Germinal center (tissue), 1 donor: ENCODE results near the gene TNNI3.
"Not testable (repeated sequence)": the region's sequence is repeated elsewhere in the genome, so short reads cannot be mapped to it uniquely, and the experiment has no call there.

Source experiments
- DNase-seq: peaks from one replicate; pipeline ENCODE4 v3.0.0; 2012; ENCODE audit warnings: mixed read lengths, low spot score

Gene TNNI3

GRCh38 chr19:55157064-55157908 lies at the start of gene TNNI3:
TSS of gene TNNI3 (minus strand) at chr19:55157732. CDS start at chr19:55157589, 143 bp downstream.
- DNase-seq = no peak

GRCh38 chr19:55206664-55207500 lies 49.4 kb upstream of the TNNI3 start:
- DNase-seq = no peak

DNA sequence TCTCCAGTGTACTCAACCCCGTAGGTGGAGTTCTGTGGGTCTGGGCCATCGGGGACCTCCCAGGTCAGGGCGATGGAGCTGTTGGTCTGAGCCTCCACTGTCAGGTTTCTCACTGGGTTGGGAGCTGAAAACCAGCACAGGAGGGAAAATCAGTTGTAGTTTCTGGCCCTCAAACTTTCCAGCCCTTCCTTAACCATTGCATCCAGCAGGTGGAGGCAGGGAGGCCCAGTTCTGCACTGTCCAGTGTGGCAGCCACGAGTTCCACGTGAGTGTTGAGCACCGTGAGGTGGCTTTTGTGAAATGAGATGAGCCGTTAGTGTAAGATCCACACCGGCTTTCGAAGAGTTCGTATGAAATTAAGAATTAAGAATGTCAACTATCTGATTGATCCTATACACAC lies 44.7 kb upstream of the TNNI3 start:
- not testable (repeated sequence) for DNase-seq

GRCh38 chr19:55199620-55200204 lies 42.2 kb upstream of the TNNI3 start:
- no peak for DNase-seq

GRCh38 chr19:55198651-55199050 lies 41.1 kb upstream of the TNNI3 start:
- no peak for DNase-seq

DNA sequence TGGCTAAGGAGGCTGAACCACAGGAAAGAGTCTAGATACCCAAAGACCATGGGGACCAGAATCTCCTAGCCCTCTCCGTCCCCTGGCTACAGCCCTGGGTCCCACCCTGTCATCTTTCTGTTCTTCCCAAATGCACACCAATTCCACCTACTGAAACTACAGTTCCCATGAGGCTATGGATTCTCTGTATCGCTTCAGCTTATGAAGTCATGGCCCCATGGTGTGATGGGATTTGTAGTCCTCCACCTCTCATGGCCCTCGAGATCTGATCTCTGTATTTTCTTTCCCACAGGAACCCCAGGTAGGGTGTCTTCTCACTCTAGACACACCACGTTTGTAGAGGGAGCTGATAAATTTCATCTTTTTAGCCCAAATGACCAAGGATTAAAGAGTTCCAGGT lies 40.0 kb upstream of the TNNI3 start:
- no peak for DNase-seq

- DNase-seq = no peak
Observed at GRCh38 chr19:55196803-55197202, 39.3 kb upstream of the TNNI3 start.

- no peak for DNase-seq
Observed at GRCh38 chr19:55193481-55193880, 35.9 kb upstream of the TNNI3 start.

DNA sequence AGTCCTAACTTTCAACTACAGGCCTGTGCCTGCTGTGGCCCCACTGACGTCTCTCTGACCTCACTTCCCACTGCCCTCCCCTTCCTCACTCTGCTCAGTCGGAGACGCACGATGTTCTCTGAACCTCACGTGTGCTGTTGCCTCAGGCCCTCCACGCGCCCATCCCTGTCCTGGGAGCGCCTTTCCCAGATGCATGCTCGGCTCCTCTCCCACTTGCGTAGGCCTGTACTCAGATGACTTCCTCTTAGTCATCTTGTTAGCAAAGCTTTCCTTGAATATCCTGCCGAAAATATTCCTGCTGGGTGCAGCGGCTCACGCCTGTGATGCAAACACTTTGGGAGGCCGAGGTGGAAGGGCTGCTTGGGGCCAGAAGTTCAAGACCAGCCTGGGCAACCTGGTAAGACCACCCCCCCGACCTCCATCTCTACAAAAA lies 31.9 kb upstream of the TNNI3 start:
- no peak for DNase-seq

DNA sequence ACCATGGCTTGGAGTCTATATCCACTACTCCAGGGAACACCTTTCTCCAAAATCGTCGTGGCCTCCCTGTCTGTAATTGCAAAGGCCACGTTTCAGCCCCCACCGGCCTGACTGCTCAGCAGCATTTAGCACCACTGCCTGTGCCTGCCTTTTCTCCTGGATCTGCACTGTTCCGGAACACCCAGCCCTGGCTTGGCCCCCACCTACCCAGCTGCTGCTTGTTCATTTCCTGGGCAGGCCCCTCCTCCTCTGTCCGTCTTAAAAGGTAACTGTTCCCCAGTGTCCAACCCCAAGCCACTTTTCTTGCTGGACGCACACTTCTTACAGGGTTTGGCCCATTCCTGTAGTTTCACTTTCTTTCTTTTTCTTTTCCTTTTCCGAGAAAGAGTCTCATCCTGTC lies 31.1 kb upstream of the TNNI3 start:
- no peak for DNase-seq

DNA sequence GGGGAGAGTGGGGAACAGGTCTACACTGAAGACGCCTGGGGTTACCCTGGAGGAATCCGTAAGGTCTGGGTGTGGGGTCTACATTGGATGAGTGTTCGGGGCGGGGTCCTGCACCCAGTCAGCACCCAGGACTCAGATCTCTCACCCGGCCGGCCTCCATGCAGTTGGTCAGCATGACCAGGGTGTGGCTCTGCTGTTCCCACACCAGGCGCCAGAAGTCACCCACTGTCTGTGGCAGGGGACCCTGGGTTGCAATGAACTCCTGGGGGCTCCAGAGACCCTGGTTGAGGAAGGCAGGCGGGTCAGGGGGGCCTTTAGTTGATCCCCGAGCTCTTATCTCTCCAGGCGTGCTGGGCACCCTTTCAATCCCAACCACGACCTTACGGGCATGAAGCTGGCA lies 28.5 kb upstream of the TNNI3 start:
- no peak for DNase-seq

- DNase-seq = no peak
Observed at GRCh38 chr19:55181740-55182139, 24.2 kb upstream of the TNNI3 start.

GRCh38 chr19:55179606-55180484 lies 22.3 kb upstream of the TNNI3 start, which contains the start of gene SYT5:
TSS of gene SYT5 (minus strand) at chr19:55180289. CDS start at chr19:55179041, 1,248 bp downstream.
- DNase-seq = peak; percentile 79

DNA sequence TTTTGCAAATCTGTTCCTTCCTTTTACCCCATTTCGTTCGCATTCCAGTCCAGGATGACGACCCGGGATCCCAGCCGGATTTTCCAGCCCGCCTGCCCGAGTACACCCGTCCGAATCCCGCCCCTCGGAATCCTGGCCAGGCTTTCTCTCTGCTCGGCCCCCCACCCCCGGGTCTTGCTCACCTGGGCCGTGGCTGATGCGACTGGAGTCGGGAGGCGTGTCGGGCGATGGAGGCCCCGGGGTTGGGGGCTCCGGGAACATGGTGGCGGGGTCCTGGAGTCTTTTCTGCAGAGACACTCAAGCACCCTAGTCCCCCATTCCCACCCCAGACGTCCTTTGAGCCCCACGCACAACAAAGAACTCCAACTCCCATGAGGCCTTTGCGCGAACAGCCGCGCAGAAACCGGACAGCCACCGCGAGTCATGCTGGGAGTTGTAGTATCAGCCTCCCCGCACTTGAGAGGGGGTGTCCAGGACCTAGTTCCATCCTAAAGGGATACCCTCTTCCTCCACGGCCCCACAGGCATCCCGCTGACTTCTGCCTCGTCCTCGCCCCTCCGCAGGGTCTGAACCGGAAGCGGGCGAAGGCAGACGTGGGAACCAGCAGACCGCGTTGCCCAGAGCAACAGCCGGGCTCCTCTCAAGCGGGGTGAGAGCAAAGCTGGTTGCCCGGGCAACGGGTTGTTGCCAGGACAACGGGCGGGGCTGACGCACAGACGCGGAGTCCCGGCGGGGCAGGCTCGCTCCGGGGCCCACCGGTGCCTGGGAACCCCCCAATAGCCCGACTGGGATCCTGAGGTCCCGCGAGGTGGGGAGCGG lies 21.5 kb upstream of the TNNI3 start:
- peak; percentile 93 for DNase-seq

GRCh38 chr19:55176076-55176475 lies 18.5 kb upstream of the TNNI3 start:
- DNase-seq = no peak

- no peak for DNase-seq
Observed at GRCh38 chr19:55175117-55175867, 17.8 kb upstream of the TNNI3 start.

GRCh38 chr19:55174425-55175116 lies 17.0 kb upstream of the TNNI3 start:
- no peak for DNase-seq

DNA sequence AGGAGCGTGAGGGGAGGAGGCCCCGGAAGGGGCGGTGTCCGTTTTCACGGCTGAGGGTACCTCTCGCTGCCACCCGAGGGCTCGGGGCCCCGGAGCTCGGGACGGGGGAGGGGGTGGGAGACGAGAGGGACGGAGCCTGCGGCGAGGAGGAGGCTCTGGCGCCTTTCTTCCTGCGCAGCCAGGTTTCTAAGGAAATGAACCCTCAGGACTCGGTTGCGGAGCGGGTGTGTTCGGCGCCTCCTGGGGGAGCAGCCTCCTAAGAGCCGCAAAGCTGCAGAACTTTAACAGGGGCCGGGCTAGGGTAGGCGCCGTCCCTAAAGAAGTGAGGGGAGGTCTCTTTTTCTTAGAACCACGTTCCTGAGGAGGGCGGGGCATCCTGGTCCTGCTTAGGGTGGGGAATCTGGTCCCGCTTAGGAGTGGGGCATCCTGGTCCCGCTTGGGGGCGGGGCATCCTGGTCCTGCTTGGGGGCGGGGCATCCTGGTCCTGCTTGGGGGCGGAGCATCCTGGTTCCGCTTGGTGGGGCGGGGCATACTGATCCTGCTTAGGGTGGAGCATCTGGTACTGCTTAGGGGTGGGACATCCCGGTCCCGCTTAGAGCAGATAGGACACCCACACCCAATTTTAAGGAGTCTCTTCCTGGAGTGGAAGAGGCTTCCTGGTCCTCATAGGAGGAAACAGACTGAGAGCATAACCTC lies 16.3 kb upstream of the TNNI3 start:
- DNase-seq = peak; percentile 81
